Measurements from ENCODE around the gene CLPTM1. TPM values are rescaled to one million over a fixed set of nuclear protein-coding genes. Genes with fewer than 3 reads are reported as not detected.

CLPTM1 gene
- total and polyA plus RNA-seq, 2 of the 8 experiments (the other 6 are each of a cell fraction or from before 2014, with no cell fraction given) = 84.8 to 108 TPM

DNA sequence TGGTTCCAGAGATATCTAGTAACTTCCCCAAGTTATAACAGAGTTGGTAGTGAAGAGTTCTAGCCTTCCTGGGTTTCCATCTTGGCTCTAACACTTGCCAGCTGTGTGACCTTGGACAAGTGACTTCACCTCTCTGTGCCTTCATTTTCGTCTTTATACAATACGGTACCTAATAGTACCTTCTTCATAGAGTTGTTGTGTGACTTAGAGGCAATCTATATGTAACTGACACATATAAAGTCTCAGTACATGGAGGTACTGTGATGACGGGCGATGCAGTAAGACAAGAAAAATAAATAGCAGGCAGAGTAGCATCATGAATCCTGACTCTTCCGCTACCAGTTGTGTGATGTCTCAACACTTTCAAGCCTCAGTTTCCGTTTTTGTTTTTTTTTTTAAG lies 75.6 kb downstream of the CLPTM1 start:
- no peak overlapping the region for H3K14ac ChIP-seq (ENCODE audit: insufficient read length)
- no peaks in the 10 kb centered on the region for H3K23me2 ChIP-seq (ENCODE audit: low read depth, low read length)
- 96% methylated on average over 6 of the region's 6 CpGs; no CpG with 5 or more reads in 1 of the 2 experiments for WGBS, 2 experiments (ENCODE audit: extremely low coverage in 1 of 2, insufficient coverage in 1 of 2, insufficient read length in 1 of 2, insufficient replicate concordance in 2 of 2, low coverage in 1 of 2, low lambda C conversion rate in 2 of 2, missing lambda C conversion rate in 1 of 2)
- no peaks in the 10 kb centered on the region for H3K27me3 ChIP-seq (replicated peaks in 1 of 4; ENCODE audit: control insufficient read depth in 3 of 4, extremely low read depth in 1 of 4, insufficient read depth in 3 of 4, low read length in 3 of 4)
- H3K79me1 ChIP-seq (ENCODE audit: low read depth, low read length) = no peaks in the 10 kb centered on the region
- no peak overlapping the region for H3K4me2 ChIP-seq (ENCODE audit: insufficient read depth in 1 of 2, low read depth in 2 of 2, low read length in 2 of 2)
- no peak overlapping the region for H2BK120ac ChIP-seq (replicated peaks; ENCODE audit: low read depth, low read length)
- H3K4me3 ChIP-seq (ENCODE audit: extremely low read depth in 1 of 4, insufficient read depth in 2 of 4, low read depth in 3 of 4, low read length in 4 of 4) = no peak overlapping the region
- no peaks in the 10 kb centered on the region for H4K20me1 ChIP-seq (replicated peaks in 1 of 2; ENCODE audit: control insufficient read depth in 1 of 2, insufficient read depth in 2 of 2, low read length in 2 of 2)
- H3K36me3 ChIP-seq (ENCODE audit: control insufficient read depth in 2 of 4, insufficient read depth in 4 of 4, low read length in 3 of 4) = peaks cover 0 to 11% (median 2%) of the 10 kb centered on the region in 4 experiments; a peak in 3 of 8 replicates
- no peak overlapping the region for H3K9ac ChIP-seq (replicated peaks in 1 of 4; ENCODE audit: extremely low read depth in 1 of 4, low read depth in 3 of 4, low read length in 3 of 4)
- H2BK20ac ChIP-seq (ENCODE audit: low read length) = no peak overlapping the region
- no peak overlapping the region for H3K27ac ChIP-seq (ENCODE audit: low read depth, low read length)
- no peak overlapping the region for H4K91ac ChIP-seq (replicated peaks; ENCODE audit: insufficient read length, low read length)
- no peak overlapping the region for H3K56ac ChIP-seq (replicated peaks; ENCODE audit: insufficient read length, low read depth, low read length)
- H3K4ac ChIP-seq (replicated peaks; ENCODE audit: insufficient read length, low read depth, low read length) = no peak overlapping the region
- no peak overlapping the region for H2BK15ac ChIP-seq (ENCODE audit: low read length)
- H3K79me2 ChIP-seq (ENCODE audit: control insufficient read depth in 1 of 2, insufficient read depth in 2 of 2, low read length in 2 of 2) = no peaks in the 10 kb centered on the region
- H4K5ac ChIP-seq (ENCODE audit: insufficient read length, low read depth, low read length) = no peak overlapping the region
- H2AFZ ChIP-seq (ENCODE audit: low read length) = no peak overlapping the region
- DNase-seq (ENCODE audit: low read depth in 1 of 2, low spot score in 2 of 2) = no peak
- H3K18ac ChIP-seq (ENCODE audit: extremely low read depth, low read length) = no peak overlapping the region
- ChIA-PET CTCF (ENCODE audit: partially characterized antibody) (interaction anchor here (1.0 to 1.6 kb wide), 2 partner anchors 15 to 29 kb away, joined by 4 to 5 read pairs; no protein-coding TSS in a partner anchor), POLR2A (ENCODE audit: partially characterized antibody) (interaction anchor here (0.8 to 1.6 kb wide), 3 partner anchors 8 to 21 kb away, joined by 3 to 4 read pairs (median 3); partner anchors contain the start of gene CLASRP)
- TF ChIP-seq EGR1 (IDR thresholded peaks at IDR 0.05; ENCODE audit: borderline replicate concordance, low read depth, low read length) = no peak
- no peak for TF ChIP-seq SUZ12 (IDR thresholded peaks at IDR 0.05; ENCODE audit: low read length)
- no peak for TF ChIP-seq SAP30 (IDR thresholded peaks at IDR 0.05; ENCODE audit: insufficient read depth, insufficient replicate concordance, low read length)
- TF ChIP-seq, protein P1, sequence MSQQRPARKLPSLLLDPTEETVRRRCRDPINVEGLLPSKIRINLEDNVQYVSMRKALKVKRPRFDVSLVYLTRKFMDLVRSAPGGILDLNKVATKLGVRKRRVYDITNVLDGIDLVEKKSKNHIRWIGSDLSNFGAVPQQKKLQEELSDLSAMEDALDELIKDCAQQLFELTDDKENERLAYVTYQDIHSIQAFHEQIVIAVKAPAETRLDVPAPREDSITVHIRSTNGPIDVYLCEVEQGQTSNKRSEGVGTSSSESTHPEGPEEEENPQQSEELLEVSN (IDR thresholded peaks at IDR 0.05) = no peak
- TF ChIP-seq MAFK (IDR thresholded peaks at IDR 0.05; ENCODE audit: low read depth, low read length) = no peak
- no peak for TF ChIP-seq BRCA1 (IDR thresholded peaks at IDR 0.05; ENCODE audit: low read depth, low read length)
- no peak for TF ChIP-seq JUN (IDR thresholded peaks at IDR 0.05; ENCODE audit: low read depth, low read length)
- TF ChIP-seq CEBPB (IDR thresholded peaks at IDR 0.05; ENCODE audit: low read depth, low read length) = no peak
- TF ChIP-seq ZNF274 (IDR thresholded peaks at IDR 0.05; ENCODE audit: borderline replicate concordance, extremely low read depth, low read length) = no peak
- no peak for TF ChIP-seq SIRT6 (IDR thresholded peaks at IDR 0.05; ENCODE audit: low read length)
- TF ChIP-seq BCL11A (IDR thresholded peaks at IDR 0.05; ENCODE audit: low read depth in 2 of 2, low read length in 2 of 2) = no peak
- FAIRE-seq = no peak
- no peak overlapping the region for H2AK5ac ChIP-seq (ENCODE audit: low read depth, low read length)
- H3K4me1 ChIP-seq (replicated peaks in 1 of 4; ENCODE audit: control insufficient read depth in 3 of 4, insufficient read depth in 4 of 4, low read length in 3 of 4) = no peaks in the 10 kb centered on the region
- no peak overlapping the region for H2BK5ac ChIP-seq (ENCODE audit: low read depth, low read length)
- no peak overlapping the region for H4K8ac ChIP-seq (ENCODE audit: extremely low read depth, insufficient read depth, low read length)
- no peak overlapping the region for H3K23ac ChIP-seq (ENCODE audit: insufficient read length)
- no peaks in the 10 kb centered on the region for H3K9me3 ChIP-seq (ENCODE audit: insufficient read depth in 2 of 2, low read depth in 1 of 2, low read length in 1 of 2)
- no peak overlapping the region for H2BK12ac ChIP-seq (ENCODE audit: low read depth, low read length)
